Stromal cell of bone marrow (primary cell): ENCODE results near the gene LRRIQ1.
A peak's percentile ranks its signal among the peaks of the same experiment; 100 is the strongest.
"Not testable (repeated sequence)": the region's sequence is repeated elsewhere in the genome, so short reads cannot be mapped to it uniquely, and the experiment has no call there.

ENCODE experiments used
- DNase-seq: peaks from one replicate; pipeline ENCODE4 v3.0.0-alpha.2; 2012; ENCODE audit warnings: low read depth

Gene LRRIQ1

DNA sequence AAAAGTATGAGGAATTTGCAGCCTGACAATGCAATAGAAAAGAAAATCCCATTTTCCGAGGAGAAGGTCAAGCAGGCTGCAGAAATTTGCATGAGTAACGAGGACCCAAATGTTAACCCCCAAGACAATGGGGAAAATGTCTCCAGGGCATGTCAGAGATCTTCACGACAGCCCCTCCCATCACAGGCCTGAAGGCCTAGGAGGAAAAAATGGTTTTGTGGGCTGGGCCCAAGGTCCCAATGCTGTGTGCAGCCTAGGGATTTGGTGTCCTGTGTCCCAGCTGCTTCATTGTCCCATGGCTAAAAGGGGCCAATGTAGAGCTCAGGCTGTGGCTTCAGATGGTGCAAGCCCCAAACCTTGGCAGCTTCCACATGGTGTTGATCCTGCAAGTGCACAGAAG, 167.7 kb downstream of the LRRIQ1 start:
- not testable (repeated sequence) for DNase-seq

DNA sequence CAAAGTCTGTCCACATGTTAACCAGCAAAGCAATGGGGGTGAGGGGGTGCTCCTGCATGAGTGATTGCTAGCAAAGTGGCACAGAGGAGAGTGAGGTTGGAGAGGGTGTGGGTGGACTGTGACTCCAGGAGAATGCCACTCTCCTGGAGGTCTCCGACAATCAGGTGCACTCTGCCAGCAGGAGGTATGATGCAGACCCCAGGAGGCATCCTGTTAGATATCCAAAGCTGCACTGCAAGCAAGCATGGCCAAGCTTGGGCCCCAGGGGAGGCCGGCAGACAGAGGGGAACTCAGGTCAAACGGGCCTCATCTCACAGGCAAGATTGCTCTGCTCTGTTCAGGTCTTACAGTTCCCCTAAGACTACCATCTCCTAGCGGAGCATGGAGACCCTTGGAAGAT, 170.4 kb downstream of the LRRIQ1 start:
- DNase-seq: no peak

DNA sequence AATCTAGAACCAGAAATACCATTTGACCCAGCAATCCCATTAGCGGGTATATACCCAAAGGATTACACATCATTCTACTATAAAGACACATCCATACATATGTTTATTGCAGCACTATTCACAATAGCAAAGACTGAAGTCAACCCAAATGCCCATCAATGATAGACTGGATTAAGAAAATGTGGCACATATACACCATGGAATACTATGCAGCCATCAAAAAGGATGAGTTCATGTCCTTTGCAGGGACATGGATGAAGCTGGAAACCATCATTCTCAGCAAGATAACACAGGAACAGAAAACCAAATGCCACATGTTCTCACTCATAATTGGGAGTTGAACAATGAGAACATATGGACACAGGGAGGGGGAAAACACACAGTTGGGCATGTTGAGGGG, 188.2 kb downstream of the LRRIQ1 start:
- not testable (repeated sequence) for DNase-seq

DNA sequence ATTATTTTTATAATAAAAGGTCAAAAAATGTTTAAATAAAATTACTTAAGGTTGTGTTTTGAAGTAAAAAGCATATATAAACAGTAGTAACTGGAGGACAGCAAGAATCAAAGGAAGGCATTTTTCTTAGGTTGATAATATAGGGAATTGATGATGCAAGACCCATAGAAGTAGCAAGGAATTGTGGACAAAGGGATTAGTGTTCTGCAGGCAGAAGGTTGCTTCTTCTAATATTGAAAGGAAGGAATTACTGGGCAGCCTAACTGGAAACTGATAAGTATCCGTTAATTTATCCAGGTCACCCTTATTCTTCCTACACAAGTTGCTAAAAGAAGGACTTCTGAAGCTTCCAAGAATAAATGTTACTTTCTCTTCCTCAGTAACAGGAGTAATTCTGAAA, 189.3 kb downstream of the LRRIQ1 start:
- no peak for DNase-seq

DNA sequence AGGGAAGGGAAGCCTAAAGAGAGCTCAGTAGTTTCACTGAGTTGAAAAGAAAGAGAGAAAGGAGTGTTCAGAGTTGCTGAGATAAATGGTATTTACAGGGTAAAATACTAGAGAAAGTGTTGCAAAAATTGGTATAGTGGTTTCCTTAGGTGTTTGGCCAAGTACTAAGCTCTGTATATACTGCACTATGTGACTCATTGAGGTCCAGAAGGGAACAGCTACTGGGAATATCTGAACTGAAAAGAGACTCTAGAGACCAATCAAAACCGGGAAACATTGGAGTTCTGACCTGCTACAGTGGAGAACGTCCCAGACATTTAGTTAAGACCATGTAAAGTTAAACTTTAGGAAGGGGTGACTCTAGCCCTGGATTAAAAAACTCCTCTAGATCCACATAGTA, 201.2 kb downstream of the LRRIQ1 start:
- DNase-seq: no peak

DNA sequence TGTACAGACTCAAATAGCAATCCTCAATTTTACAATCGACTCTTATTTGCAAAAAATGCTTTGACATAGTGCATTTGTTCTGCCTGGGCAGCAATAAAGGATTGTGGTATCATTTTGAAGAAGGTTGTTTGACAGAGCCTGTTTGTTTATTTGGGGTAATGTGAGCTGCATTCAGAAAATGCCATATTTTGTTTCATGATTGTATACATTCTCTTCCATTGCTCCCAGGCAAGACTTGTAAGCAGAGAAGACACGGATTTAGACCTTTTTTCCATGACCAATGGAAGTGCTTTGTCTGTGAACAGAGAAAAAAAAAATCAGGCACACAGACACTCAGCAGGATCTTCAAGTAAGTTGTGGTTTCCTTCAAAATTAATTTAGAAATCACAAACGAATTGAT, 208.4 kb downstream of the LRRIQ1 start:
- no peak for DNase-seq

DNA sequence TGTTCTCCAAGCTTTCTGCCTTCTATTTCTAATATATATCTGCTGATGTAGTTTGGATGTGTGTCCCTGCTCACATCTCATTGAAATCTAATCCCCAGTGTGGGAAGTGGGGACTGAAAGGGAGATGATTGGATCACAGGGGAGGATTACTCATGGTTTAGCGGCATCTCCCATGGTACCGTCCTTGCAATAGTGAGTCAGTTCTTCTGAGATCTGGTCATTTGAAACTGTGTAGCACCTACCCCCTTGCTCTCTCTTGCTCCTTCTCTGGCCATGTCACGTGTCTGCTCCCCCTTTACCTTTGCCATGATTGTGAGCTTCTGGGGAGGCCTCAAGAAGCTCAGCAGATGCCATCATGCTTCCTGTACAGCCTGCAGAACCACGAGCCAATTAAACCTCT, 217.7 kb downstream of the LRRIQ1 start:
- DNase-seq: no peak

DNA sequence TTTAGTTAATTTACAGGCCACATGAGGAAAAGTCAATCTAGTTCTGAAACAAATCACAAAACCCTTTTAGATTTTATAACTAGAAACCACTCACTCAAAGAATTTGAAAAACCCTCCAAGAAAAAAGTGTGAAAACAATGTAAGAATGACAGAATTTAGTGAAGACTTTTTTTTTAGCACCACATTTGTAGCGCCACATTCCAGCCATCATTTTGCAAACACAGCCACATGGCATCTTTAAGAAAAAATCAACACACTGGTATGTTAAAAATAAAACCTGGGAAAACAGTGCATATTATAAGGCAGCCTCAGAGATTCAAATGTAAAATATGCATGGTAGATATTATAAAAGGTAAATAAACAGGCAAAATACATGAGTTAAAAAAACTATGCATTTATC, 221.5 kb downstream of the LRRIQ1 start:
- no peak for DNase-seq

DNA sequence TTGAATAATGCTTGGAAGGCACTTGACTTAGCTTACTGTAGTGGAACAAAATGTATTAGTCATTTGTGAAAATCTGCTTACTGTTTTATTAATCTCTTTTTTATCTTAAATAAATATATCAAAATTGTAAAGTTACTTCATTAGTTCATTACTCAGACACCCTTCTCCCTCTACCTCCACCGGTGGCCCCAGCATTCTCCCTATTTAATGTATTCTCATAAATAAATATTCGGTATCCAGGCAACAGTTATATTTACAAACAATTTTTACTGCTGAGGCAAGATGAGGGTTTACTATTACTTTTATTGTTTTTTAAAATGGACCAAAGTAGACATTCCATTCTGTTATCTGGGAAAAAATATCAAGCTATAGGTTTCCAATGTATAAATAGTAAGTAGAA, 224.3 kb downstream of the LRRIQ1 start:
- no peak for DNase-seq

DNA sequence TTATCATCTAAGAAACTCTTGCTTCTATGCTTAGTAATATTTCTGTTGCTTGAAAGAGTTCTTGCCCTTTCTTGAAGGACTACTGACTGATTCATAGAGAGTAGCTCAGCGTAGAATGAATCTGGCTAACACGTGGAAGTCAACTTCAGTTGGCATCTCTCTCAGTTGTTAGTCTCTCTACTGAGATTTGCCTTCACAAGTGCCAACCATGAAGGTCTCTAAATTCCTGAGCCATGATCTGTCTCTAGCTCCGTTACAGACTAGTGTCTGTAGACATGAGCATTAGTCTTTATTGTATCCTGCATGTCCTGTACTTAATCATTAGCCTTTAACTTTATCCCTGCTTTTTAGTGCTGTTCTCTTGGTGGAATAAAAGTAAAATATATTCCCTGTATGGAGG, 224.7 kb downstream of the LRRIQ1 start:
- DNase-seq: no peak

DNA sequence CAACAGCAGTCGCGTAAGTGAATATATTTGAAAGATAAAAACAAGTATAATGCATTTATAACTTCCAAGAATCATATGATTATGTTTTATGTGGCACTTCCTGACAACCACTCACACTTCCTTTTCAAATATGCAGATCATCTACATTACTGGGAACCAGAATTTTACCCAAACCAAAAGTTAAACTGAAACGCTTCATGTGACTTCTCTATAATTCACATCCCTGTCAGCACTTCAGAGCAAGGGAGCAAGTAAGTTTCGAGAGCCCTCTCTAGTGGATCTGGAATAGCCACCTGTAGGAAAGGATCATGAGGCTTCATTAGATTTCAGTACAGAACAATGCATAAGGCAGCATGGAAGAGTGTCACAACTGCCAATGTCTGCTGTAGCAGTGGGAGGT, 230.2 kb downstream of the LRRIQ1 start:
- DNase-seq: no peak

DNA sequence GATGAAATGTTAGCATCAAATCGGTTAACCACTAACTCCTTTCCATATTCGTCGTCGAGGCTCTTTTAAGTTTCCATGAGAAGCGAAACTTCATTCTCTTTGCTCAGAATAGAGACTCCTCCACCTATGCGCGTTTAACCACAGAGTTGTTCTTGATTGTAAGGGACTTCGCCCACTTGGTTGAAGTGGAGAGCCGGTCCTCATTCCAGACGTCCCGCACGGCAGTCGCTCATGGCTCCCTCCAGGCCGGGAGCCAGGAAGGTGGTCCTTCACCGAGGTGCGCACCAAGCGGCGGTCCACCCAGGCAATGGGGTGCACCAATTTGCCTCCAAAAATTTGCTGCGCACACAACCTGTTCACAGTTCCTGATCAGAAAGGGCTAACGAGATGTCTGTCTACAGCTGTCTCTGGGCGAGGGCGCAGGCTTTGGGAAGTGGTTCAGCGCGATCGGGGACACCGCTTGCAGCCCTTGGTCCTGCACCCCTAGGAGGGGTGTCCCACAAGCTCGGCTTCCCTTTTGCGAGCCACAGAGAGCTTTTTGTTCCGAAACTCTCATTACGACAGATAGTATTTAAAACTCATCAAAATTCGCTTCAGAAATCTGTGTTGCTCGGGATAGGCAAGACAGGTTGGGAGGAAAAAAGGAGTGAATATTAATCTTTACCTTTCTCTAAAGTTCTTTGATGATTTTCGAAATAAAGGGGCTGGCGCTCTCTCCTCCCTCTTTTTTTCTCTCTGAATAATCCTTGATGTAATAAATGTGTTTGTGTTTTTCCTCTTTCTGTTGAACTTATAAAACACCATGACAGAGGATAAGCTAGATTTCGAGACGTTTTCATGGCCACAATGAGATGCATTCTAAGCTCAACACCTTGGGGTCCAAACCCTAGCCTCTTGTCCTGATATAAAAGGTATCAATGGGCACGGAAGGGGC, 237.5 kb downstream of the LRRIQ1 start:
- DNase-seq: no peak

DNA sequence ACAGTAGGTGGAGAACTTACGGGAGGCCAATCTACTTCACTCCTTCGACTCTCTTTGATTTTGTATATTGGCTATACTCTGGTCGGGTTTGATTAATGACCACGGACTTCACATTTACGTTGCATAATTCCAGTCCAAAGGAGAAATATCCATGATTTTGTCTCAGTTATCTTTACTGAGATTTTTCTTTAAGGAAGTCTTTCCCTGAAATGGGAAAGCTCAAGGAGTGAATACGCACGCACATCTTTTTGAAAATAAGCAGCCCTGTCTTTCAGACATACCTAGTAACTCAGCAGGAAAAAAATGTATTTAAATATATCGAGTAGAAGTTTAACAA, 238.1 kb downstream of the LRRIQ1 start:
- no peak for DNase-seq

DNA sequence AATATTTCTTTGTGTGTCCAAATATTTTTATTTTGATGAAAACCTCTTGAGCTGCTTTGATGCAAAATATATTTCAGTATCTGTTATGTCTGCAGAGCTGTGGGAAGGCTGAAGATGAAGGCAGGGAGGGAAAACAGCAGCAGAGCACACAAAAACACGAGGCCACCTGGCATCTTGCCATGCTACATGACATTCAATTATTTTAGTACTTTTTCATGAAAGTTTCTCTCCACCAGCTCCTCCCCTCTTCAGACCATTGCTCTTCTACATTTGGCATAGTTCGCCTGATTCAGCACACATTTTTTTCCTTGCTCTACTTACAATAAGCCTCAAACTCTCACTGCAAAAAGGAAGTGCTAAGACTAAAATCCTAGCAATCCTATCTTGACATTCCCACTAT, 239.2 kb downstream of the LRRIQ1 start:
- DNase-seq: no peak

DNA sequence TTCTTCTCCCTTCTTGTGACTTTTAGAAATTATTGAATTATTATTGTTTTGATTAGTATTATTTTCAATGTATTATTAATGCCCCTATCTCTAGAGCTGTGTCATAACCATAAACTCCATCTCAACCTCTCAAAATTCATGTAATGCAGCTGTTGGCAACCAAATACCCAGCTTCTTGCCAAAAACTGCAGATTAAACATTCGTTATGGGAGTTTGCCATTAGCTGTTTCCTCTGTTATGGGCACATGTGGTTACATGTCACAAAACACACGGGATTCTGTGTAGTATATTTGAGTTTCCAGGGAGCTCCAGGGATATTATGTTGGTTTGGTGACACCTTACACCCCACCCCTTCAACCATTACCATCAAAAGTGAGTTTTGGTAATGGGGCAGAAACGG, 241.0 kb downstream of the LRRIQ1 start:
- DNase-seq: no peak

DNA sequence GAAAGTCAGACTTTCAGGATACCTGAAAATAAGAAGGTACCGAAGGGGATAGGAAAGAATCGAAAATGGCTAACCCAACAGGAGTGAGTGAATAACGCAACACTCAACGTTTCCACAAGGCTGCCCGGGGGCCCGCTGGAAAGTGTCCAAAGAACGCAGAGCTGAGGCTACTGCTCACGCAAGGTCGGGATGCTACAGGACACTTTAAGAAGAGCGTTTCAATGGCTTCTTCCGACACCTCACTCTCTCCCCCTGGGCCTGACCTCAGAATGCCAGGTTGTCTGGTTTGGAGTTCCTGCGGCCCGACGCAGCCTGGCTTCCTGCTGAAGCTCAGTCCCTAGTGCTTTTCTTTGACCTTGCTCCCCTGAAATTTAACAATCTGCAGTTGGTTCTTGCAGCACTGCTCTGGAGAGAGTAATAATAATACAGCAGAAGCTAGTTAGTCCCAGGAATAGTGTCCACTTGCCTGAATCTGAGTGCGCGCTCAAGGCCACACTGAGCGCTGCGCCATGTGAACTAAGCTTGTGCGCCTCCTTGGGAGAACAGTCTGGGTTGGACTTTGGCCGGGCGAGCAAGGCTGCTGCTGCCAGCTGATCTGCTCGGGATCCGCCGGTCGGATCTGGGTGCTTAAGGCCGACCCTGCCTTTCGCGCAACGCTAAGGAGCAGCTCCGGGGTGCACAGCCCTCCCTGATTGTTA, 241.9 kb downstream of the LRRIQ1 start:
- no peak for DNase-seq

DNA sequence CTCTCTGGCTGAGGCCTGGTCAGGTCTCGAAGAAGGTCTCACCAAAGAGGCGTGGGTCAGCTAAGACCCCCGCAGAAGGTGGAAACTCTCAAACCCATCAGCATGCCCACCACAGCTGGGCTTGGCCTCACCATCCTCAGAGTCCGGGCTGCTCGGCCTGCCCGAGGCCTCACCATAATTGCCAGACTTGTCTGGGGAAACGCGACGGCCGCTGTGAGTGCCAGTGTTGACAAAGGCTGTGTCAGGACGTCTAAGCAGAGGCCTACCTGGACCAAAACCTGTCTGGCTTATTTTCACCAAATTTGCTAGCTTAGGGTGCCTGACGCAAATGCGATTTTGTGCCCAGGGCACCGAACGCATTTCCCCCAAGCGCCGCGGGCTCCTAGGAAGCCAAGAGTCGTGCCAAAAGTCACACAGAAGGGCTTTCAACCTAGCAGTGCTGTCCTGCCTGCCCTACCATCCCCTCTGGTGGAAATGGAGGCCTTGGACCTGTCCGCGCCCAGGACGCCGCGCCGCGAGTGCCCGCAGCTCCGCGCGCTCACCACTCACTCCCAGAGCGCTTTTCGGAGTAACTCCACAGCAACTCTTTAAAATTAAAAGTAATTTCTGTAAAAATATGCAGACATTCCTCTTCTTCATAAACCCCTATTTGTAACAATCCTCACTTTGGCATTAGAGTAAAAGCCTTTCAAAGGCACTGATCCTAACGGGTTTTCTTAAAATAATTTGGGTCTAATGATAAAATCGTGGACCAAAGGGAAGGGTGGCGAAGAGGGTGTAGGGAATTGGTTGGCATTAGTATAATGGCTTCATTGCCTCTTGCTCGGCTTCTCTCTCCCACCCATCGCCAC, 242.7 kb downstream of the LRRIQ1 start:
- no peak for DNase-seq

DNA sequence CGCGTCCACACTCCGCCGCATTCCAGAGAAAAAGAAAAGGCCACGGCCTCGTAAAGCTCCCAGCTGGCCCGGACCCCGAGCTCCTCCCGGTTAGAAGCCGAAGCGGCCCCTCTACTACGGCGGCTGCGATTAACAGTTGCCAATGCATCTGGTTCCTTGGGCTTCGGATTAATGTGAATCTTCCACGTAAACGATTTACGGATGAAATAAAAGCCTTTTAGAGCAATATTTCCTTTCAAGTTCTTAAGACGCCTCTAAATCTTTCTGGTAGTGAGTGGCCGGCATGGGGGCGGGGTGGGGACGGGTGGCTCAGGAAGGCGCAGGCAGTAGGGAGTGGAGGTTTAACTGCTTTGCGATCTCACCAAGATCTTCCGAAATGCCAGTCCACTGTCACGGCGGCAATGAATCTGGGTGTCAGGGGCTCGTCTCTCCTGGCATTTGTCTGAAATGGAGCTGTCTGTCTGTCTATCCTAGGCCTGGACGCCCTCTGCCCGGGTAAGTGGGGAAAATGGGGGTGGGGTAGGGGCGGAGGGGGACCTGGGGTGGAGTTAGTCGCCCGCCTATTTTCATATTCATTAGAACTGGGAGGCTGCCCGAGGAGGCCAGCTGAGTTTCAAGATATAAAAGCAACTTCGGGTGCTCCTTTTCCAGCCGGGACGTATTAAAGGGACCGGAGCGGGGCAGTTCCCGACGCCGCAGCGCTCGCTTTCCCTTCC, 243.5 kb downstream of the LRRIQ1 start:
- DNase-seq: no peak

DNA sequence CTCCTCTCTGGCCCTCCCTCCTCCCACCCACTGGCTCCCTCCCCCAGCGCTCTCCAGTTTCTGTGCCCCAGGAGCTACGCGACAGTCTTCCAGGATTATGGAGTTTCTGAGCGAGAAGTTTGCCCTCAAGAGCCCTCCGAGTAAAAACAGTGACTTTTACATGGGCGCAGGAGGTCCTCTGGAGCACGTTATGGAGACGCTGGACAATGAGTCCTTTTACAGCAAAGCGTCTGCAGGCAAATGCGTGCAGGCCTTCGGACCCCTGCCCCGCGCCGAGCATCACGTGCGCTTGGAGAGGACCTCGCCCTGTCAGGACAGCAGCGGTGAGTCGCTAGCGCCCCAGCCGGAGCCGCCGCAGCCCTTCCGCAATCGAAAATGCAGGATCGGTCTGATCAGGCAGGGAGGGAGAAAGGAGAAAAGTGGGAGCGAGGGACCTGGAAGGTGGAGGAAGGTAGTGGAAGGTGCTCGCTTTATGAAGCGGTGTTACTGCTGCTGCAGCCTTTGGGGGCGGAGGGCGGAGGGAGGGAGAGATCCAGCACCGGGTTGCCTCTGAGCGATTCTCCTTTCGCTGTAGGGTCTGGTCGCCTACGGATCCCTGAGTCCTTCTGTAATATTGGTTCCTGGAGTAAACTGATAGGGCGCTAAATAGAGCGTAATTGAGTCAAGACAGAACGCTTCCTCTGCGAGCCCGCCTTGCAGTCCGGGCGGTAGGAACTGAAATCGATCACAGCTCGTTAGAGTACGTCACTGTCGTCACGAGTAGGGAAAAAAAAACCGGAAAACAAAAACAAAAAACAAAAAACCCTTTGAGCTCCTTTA, 244.2 kb downstream of the LRRIQ1 start, which contains the start of gene ALX1:
Gene ALX1 (plus strand): TSS at position 56 of the 819 bp plus-strand sequence. CDS start 42 bp downstream, at position 98.
- peak; percentile 31 for DNase-seq

DNA sequence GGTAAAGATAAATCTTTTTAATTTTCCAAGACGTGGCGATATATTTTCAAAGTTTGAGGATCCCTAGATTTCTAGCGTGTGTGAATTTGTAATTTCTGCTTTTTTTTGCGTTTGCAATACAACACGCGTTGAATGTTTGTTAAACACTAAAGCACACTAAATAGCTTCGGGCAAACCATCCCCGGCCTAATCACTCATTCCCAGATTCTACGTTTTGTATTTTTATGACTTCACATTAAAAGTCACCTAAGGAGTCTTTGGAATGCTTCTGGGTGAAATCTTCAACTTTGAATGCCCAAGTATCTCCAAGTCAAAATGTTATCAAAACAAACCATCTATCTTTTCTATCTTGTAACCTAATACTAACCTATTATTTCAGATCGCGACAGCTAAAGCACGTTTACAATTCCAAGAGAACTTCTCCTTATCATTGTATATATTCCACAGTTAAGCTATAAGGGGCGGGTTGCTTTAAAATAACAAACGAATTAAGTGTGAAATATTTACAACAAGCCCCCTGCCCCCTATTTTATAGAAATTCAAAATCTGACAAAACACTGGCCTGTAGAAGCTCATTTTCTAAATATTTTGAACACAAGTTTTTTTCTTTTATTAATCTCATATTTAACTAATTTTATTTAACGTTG, 245.0 kb downstream of the LRRIQ1 start:
- no peak for DNase-seq
